GM21360 (cell line): Measurements from ENCODE around the gene PRELID1.
"Not testable (repeated sequence)": the region's sequence is repeated elsewhere in the genome, so short reads cannot be mapped to it uniquely, and the experiment has no call there.

Experiments used
- ATAC-seq: cut with Tn5 transposase; IDR thresholded peaks from one replicate; pipeline ENCODE4 v1.9.1; 2021; ENCODE audit warnings: mild to moderate bottlenecking, moderate library complexity; ENCODE audit not compliant: unreplicated experiment

Gene PRELID1

GRCh38 chr5:177303121-177303924, at the start of gene PRELID1, which contains the start of gene RAB24:
Gene PRELID1 (plus strand): TSS chr5:177303799. CDS start chr5:177303986, 187 bp downstream.
Gene RAB24 (minus strand): TSS chr5:177303719. CDS start chr5:177303288, 431 bp downstream.
- peak; percentile 65 for ATAC-seq

- no peak for ATAC-seq
These were observed 47.3 kb upstream of the PRELID1 start for GRCh38 chr5:177256296-177256695.

- ATAC-seq, result not testable (repeated sequence)
These were observed 44.9 kb upstream of the PRELID1 start for GRCh38 chr5:177258711-177259110.

GRCh38 chr5:177260961-177261360, 42.6 kb upstream of the PRELID1 start:
- no peak for ATAC-seq

GRCh38 chr5:177261510-177261909, 42.1 kb upstream of the PRELID1 start:
- no peak for ATAC-seq

- ATAC-seq, result no peak
These were observed 39.4 kb upstream of the PRELID1 start for GRCh38 chr5:177264178-177264577.

GRCh38 chr5:177265395-177265794, 38.2 kb upstream of the PRELID1 start:
- ATAC-seq, result no peak

- no peak for ATAC-seq
These were observed 34.2 kb upstream of the PRELID1 start for GRCh38 chr5:177269232-177269895.

- no peak for ATAC-seq
These were observed 33.6 kb upstream of the PRELID1 start for GRCh38 chr5:177269976-177270375.

- ATAC-seq, result no peak
These were observed 32.9 kb upstream of the PRELID1 start for GRCh38 chr5:177270653-177271052.

- no peak for ATAC-seq
These were observed 32.5 kb upstream of the PRELID1 start for GRCh38 chr5:177271113-177271512.

GRCh38 chr5:177275883-177276282, 27.7 kb upstream of the PRELID1 start:
- ATAC-seq, result no peak

GRCh38 chr5:177276886-177277285, 26.7 kb upstream of the PRELID1 start:
- no peak for ATAC-seq

GRCh38 chr5:177288191-177288590, 15.4 kb upstream of the PRELID1 start:
- no peak for ATAC-seq

- ATAC-seq, result no peak
These were observed 12.6 kb upstream of the PRELID1 start for GRCh38 chr5:177290816-177291596.

GRCh38 chr5:177291735-177292134, 11.9 kb upstream of the PRELID1 start:
- ATAC-seq, result no peak

- ATAC-seq, result no peak
These were observed 9.6 kb upstream of the PRELID1 start for GRCh38 chr5:177293819-177294581.

- ATAC-seq, result no peak
These were observed 9.0 kb upstream of the PRELID1 start for GRCh38 chr5:177294632-177295031.

- no peak for ATAC-seq
These were observed 7.7 kb upstream of the PRELID1 start for GRCh38 chr5:177295924-177296323.

- no peak for ATAC-seq
These were observed 7.0 kb upstream of the PRELID1 start for GRCh38 chr5:177296581-177296980.

GRCh38 chr5:177297922-177298321, 5.7 kb upstream of the PRELID1 start:
- ATAC-seq, result no peak
